Measurements from ENCODE around the gene ILDR2.

Gene ILDR2

GRCh38 chr1:166933633-166934032, 41.7 kb downstream of the ILDR2 start:
- DNase-seq (ENCODE audit: low read depth) = no peak
- no peak overlapping the region for H3K4me3 ChIP-seq (ENCODE audit: low read depth, low read length)
- no peak for TF ChIP-seq CTCF (IDR thresholded peaks at IDR 0.05; ENCODE audit: insufficient read depth, low read depth, low read length, missing control alignments)

- no peak overlapping the region for H3K4me3 ChIP-seq (ENCODE audit: low read depth, low read length)
- no peak for DNase-seq (ENCODE audit: low read depth)
- no peak for TF ChIP-seq CTCF (IDR thresholded peaks at IDR 0.05; ENCODE audit: insufficient read depth, low read depth, low read length, missing control alignments)
Measured at GRCh38 chr1:166933140-166933539, 42.2 kb downstream of the ILDR2 start.

- DNase-seq (ENCODE audit: low read depth) = no peak
- no peak overlapping the region for H3K4me3 ChIP-seq (ENCODE audit: low read depth, low read length)
- no peak for TF ChIP-seq CTCF (IDR thresholded peaks at IDR 0.05; ENCODE audit: insufficient read depth, low read depth, low read length, missing control alignments)
Measured at GRCh38 chr1:166929911-166930310, 45.4 kb downstream of the ILDR2 start.

- no peak for TF ChIP-seq CTCF (IDR thresholded peaks at IDR 0.05; ENCODE audit: insufficient read depth, low read depth, low read length, missing control alignments)
- no peak for DNase-seq (ENCODE audit: low read depth)
- H3K4me3 ChIP-seq (ENCODE audit: low read depth, low read length) = no peak overlapping the region
Measured at GRCh38 chr1:166927701-166928100, 47.6 kb downstream of the ILDR2 start.

GRCh38 chr1:166925810-166926478, 49.4 kb downstream of the ILDR2 start:
- H3K4me3 ChIP-seq (ENCODE audit: low read depth, low read length) = no peak overlapping the region
- DNase-seq (ENCODE audit: low read depth) = no peak
- no peak for TF ChIP-seq CTCF (IDR thresholded peaks at IDR 0.05; ENCODE audit: insufficient read depth, low read depth, low read length, missing control alignments)

GRCh38 chr1:166924823-166925541, 50.4 kb downstream of the ILDR2 start:
- H3K4me3 ChIP-seq (ENCODE audit: low read depth, low read length) = no peak overlapping the region
- DNase-seq (ENCODE audit: low read depth) = peak; percentile 9
- no peak for TF ChIP-seq CTCF (IDR thresholded peaks at IDR 0.05; ENCODE audit: insufficient read depth, low read depth, low read length, missing control alignments)

All from GM12865 (cell line).